GM19099 (cell line): ENCODE measurements around the gene IMPDH2.

Experiments
- POLR2A ChIP-seq: IDR thresholded peaks from 3 replicates; pipeline ENCODE4 v1.6.1; 2011; ENCODE audit warnings: low read depth; ENCODE audit not compliant: insufficient read length; ENCODE audit errors: extremely low read depth

The IMPDH2 gene

DNA sequence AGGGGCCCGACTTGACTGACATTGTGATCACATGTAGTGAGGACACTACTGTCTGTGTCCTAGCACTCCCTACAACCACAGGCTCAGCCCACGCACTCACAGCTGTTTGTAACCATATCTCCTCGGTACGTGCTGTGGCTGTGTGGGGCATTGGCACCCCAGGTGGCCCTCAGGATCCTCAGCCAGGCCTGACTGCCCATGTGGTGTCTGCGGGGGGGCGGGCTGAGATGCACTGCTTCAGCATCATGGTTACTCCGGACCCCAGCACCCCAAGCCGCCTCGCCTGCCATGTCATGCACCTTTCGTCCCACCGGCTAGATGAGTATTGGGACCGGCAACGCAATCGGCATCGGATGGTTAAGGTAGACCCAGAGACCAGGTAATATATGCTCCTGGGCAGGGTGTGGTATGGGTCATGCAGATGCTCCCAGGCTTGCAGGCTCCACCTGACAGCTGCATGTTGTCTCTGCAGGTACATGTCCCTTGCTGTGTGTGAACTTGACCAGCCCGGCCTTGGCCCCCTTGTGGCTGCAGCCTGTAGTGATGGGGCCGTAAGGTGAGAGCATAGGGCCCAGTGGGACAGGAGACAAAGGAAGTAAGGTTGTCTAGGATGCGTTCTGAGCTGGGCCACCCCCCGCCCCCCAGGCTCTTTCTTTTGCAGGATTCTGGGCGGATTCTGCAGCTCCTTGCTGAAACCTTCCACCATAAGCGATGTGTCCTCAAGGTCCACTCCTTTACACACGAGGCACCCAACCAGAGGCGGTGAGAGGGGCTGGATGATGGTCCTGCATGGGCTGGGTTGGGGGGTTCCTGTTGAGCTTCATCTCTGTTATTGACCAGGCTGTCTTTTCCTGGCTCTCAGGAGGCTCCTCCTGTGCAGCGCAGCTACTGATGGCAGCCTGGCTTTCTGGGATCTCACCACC is 15.2 kb downstream of the IMPDH2 start:
- TF ChIP-seq POLR2A, result no peak

GRCh38 chr3:49013113-49013737 is 16.0 kb downstream of the IMPDH2 start:
- no peak for TF ChIP-seq POLR2A

DNA sequence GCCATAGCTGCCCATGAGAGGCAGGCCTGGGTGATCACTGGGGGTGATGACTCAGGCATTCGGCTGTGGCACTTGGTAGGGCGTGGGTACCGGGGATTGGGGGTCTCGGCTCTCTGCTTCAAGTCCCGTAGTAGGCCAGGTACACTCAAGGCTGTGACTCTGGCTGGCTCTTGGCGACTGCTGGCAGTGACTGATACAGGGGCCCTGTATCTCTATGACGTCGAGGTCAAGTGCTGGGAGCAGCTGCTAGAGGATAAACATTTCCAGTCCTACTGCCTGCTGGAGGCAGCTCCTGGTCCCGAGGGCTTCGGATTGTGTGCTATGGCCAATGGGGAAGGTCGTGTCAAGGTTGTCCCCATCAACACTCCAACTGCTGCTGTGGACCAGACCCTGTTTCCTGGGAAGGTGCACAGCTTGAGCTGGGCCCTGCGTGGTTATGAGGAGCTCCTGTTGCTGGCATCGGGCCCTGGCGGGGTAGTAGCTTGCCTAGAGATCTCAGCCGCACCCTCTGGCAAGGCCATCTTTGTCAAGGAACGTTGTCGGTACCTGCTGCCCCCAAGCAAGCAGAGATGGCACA is 16.7 kb downstream of the IMPDH2 start:
- TF ChIP-seq POLR2A, result no peak

DNA sequence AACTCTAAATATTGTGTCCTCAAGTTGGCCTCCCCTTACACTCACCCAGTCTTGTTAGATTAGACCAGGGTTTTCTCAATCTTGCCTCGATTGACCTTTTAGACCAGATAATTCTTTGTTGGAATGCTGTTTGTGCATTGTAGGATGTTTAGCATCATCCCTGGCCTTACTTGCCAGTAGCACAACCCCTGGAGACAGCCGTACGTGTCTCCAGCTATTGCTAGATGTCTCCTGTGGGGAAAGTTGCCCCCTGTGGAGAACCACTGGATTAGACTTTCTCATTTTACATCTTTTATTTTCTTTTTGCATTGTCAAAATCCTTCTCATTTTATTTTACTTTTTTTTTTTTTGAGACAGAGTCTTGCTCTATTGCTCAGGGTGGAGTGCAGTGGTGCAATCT is 19.8 kb downstream of the IMPDH2 start:
- no peak for TF ChIP-seq POLR2A

- no peak for TF ChIP-seq POLR2A
Measured at GRCh38 chr3:49007771-49008528, 21.2 kb downstream of the IMPDH2 start.

GRCh38 chr3:49007068-49007770 is 22.0 kb downstream of the IMPDH2 start, which contains the start of gene WDR6:
Gene WDR6, plus strand, starts transcription at chr3:49007391. Its CDS starts 41 bp downstream, at chr3:49007432.
- peak; percentile 92 for TF ChIP-seq POLR2A

GRCh38 chr3:49006408-49007067 is 22.7 kb downstream of the IMPDH2 start:
- TF ChIP-seq POLR2A, result no peak

DNA sequence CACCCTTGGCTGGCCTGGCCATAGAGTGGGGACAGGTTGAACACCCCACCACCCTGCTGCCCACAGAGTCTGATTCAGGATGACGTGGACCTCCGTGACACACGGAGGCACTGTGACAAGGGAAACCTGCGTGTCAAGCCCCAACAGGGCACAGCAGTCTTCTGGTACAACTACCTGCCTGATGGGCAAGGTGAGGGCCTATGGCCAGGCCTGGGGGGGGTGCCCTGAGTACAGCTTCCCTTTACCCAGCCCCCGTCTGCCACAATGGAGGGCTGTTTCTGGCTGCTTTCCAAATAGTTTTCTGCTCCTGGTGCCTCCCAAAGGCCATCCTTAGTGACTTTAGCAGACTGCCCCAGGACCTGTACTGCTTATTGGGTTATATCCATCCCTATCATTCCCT is 23.2 kb downstream of the IMPDH2 start:
- no peak for TF ChIP-seq POLR2A

GRCh38 chr3:49005303-49005680 is 23.9 kb downstream of the IMPDH2 start:
- no peak for TF ChIP-seq POLR2A

- TF ChIP-seq POLR2A, result no peak
Measured at GRCh38 chr3:49004352-49005302, 24.6 kb downstream of the IMPDH2 start.

GRCh38 chr3:49001155-49001554 is 28.0 kb downstream of the IMPDH2 start:
- no peak for TF ChIP-seq POLR2A

DNA sequence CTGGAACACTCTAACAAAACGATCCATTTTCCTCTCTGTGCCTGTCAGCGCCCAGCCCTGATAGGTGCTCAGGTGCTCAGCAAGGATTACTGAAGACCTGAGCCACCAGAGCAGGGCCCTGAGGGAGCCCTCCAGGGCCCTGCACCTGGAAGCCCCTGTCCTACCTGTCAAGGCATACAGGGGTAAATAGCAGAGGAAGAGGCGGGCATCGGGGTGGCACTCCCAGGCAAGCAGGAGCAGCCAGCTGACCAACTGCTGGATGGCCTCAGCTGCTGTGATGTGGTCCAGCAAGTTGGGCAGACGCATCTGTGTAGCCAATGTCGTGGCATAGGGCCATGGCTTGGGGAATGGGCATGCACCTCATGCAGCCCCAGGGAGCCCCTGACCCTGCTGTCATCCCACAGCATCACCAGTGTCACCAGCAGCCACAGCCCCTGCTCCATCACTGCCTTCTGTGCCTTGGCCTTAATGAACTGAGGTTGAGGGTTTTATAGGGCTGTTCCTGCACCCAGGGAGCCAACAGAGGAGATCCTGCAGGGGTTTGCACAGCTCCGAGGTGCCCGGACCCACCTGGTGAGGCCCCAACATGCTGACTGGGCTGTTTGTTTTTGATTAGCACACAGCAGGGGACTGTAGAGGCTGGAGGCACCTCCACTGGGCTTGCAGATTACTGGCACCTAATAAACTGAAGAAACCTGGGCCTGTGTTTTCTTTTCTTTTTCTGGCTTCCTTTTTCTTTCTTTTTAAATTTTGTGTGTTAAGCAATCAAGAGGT is 29.9 kb downstream of the IMPDH2 start:
- TF ChIP-seq POLR2A, result no peak
